GM18951 (cell line): ENCODE results near the gene PALB2.

Experiments
- POLR2A ChIP-seq: IDR thresholded peaks from 4 replicates; pipeline ENCODE4 v1.6.1; 2011; ENCODE audit warnings: mild to moderate bottlenecking; ENCODE audit not compliant: insufficient read length, insufficient read depth; ENCODE audit errors: extremely low read depth
- in situ Hi-C: fragments of 300-500 bp; cut with MboI; formaldehyde crosslinking; loops from one replicate; pipeline ENCODE4 v1.12.0; 2022; ENCODE audit warnings: low sequenced_read_pairs, mixed read lengths, inconsistent platforms; ENCODE audit not compliant: unreplicated experiment

PALB2 gene

GRCh38 chr16:23562505-23562904, 78.6 kb downstream of the PALB2 start:
- in situ Hi-C loops: no loop called here
- TF ChIP-seq POLR2A: no peak

- no peak for TF ChIP-seq POLR2A
- in situ Hi-C loops: no loop called here
Observed at GRCh38 chr16:23561586-23561985, 79.5 kb downstream of the PALB2 start.

DNA sequence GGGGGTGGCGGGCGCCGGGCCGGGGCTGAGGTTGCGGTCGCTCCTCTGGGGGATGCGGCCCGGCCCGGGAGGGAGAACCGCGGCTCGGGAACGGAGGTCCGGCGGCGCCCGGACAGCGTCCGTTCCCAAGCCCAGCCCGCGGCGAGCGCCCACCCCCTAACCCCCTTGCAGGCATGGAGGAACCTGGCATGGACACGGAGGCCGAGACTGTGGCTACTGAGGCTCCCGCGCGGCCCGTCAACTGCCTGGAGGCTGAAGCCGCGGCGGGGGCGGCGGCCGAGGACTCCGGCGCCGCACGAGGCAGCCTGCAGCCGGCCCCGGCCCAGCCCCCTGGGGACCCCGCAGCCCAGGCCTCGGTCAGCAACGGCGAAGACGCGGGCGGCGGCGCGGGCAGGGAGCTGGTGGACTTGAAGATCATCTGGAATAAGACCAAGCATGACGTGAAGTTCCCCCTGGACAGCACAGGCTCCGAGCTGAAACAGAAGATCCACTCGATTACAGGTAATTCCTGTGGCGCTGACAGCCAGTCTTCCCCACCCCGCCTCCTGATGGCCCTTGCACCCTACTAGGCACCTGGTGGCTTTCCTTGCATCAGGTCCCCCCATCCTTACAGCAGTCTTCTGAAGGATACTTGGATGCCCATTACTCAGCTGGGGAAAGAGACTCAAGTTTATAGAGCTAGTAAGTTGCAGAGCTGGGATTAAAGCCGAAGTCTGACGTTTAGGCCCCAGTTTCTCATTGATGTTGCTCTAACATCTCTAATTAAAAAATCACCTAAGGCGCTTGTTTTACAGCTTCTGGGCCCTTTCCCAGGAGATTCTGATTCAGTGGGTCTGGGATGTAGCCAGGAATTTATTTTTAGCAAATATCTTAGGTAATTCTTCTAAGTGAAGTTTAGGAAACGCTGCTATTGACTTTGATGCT, 83.1 kb downstream of the PALB2 start:
- TF ChIP-seq POLR2A: no peak
- in situ Hi-C loops: no loop called here

- peak; percentile 69 for TF ChIP-seq POLR2A
- in situ Hi-C loops: no loop called here
Observed at GRCh38 chr16:23556881-23557778, 84.0 kb downstream of the PALB2 start, which contains the start of the genes EARS2 and UBFD1. TSS of gene EARS2 (minus strand) at chr16:23557350. CDS start at chr16:23557343, 7 bp downstream. TSS of gene UBFD1 (plus strand) at chr16:23557727. CDS start at chr16:23557743, 16 bp downstream.

DNA sequence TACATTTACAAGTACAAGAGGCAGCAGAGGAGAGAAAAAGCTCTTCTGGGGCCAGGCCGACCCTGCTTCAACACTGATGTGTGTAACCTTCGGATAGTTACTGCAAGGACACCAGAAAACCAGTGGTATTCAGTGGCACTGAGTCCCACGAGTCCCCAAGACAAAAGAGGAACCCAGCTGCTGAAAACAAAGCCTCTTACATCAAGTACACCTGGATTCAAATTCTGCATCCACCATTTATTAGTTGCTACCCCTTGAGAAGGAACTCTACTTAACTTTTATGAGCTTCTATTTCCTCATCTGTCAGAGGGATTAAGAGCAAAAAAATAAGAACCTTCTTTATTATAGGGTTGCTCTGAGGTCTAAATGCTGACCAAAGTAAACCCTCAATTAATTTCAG, 86.6 kb downstream of the PALB2 start:
- in situ Hi-C loops: no loop called here
- TF ChIP-seq POLR2A: no peak
